Kidney tubule cell (primary cell): ENCODE results near the gene B4GALNT2.
A peak's percentile ranks its signal among the peaks of the same experiment; 100 is the strongest.
"Not testable (repeated sequence)": the region's sequence is repeated elsewhere in the genome, so short reads cannot be mapped to it uniquely, and the experiment has no call there.

Experiments used
- DNase-seq: peaks from one replicate; pipeline ENCODE4 v3.0.0-alpha.2; 2018; ENCODE audit warnings: low spot score

B4GALNT2 gene

DNA sequence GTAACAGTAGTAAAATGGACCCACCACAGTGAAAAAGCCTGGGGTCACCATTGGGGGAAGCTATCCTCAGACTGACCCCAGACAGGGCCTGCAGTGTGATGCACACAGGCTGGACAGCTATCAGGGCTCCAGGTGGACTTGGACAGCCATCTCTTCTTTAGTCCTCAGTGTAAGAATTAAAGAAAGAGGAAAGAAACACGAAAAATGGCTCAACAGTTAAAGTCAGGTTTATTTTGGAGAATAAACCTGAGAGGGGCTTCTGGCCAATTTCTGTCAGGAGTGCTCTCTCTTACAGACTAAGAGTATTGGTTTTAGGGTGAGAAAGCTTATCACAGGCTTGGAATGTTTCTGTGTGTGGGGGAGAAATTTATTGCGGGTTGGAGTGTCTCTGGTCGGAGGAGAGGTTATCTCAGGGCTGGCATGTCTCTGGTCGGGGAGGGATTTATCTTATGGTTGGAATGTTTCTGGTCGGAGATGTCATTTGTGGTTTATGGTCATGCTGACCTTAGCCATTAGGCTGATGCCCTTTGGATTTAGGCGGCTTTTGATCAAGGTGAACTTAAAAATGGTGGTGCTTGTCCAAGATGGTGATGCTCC, 10.8 kb upstream of the B4GALNT2 start:
- no peak for DNase-seq

- DNase-seq, result peak; percentile 45
These were observed 10.0 kb upstream of the B4GALNT2 start for GRCh38 chr17:49122566-49122965.

GRCh38 chr17:49123061-49123460, 9.5 kb upstream of the B4GALNT2 start:
- DNase-seq, result no peak

GRCh38 chr17:49125449-49125848, 7.1 kb upstream of the B4GALNT2 start:
- no peak for DNase-seq

DNA sequence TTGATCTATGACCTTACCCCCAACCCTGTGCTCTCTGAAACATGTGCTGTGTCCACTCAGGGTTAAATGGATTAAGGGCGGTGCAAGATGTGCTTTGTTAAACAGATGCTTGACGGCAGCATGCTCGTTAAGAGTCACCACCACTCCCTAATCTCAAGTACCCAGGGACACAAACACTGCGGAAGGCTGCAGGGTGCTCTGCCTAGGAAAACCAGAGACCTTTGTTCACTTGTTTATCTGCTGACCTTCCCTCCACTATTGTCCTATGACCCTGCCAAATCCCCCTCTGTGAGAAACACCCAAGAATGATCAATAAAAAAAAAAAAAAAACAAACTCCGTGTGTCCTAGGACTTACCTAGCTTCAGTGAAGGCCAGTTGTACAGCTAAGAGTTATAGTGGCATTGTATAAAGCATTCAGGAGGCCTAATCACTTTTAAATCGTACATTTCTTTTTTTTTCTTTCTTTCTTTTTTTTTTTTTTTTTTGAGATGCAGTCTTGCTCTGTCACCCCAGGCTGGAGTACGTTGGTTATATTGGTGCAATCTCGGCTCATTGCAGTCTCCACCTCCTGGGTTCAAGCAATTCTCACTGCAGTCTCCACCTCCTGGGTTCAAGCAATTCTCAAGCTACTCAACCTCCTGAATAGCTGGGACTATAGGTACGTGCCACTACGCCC, 6.2 kb upstream of the B4GALNT2 start:
- not testable (repeated sequence) for DNase-seq

DNA sequence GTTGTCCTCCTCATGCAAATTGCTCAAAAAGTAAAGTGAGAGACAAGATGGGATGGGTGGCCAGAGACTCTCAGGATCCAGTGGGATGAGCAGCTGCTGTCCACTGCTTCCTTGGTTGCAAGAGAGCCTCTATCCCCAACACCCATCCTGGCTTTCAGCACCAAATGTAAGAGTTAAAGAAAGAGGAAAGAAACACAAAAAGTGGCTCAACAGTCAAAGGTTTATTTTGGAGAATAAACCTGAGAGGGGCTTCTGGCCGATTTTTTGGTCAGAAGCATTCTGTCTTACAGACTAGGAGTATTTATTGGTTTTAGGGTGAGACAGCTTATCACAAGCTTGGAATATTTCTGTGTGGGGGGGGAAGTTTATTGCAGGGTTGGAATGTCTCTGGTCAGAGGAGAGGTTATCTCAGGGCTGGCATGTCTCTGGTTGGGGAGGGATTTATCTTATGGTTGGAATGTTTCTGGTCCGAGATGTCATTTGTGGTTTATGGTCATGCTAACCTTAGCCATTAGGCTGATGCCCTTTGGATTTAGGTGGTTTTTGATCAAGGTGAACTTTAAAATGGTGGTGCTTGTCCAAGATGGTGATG, 3.1 kb upstream of the B4GALNT2 start:
- not testable (repeated sequence) for DNase-seq

DNA sequence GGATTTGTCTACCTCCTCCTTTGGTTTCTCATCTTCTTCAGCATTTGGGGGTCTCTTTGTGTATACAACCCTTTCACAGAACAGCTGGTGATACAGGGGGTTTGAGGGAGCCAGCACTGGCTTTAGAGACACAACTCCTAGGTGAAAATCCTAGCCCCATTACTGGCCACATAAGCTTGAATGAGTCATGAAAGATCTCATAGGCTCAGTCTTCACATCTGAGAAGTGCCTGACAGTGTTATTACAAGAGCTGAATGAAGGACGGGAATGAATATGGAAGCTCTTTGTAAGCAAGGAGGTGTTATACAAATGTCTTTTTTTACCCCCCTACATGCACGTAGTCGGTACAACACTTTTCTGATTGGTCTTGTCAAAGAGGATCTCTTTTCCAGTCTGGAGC, 1.7 kb upstream of the B4GALNT2 start:
- peak; percentile 38 for DNase-seq

DNA sequence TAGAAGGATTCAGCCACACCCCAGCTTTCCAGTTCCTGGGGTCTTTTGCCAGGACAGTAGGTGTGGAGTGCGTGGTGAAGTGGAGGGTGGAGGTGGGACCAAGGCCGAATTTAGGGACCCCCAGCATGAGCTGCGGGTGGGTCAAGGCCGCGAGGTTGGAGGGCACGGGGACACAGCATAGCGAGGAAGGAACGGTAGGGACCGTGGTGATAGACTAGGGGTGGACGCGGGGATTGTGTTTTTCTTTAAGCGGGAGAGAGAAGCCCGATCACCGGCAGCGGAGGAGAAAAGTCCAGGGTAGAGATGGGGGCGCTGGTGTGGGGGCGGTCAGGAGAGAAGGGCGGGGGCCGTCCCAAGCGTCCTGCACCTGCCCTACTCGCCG, 261 bp upstream of the B4GALNT2 start:
- DNase-seq, result no peak

DNA sequence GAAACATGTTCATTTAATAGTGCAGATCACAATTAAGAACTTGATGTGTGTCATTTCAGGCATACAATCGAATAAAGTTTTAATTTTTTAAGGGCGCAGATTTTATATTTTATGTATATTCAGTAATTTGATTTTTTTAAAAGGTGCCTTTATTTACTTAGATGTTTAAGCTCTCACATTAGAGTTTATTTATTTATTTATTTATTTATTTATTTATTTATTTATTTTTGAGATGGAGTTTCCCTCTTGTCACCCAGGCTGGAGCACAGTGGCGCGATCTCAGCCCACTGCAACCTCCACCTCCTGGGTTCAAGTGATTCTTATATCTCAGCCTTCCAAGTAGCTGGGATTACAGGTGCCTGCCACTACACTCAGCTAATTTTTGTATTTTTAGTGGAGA, 3.8 kb downstream of the B4GALNT2 start:
- DNase-seq, result no peak

DNA sequence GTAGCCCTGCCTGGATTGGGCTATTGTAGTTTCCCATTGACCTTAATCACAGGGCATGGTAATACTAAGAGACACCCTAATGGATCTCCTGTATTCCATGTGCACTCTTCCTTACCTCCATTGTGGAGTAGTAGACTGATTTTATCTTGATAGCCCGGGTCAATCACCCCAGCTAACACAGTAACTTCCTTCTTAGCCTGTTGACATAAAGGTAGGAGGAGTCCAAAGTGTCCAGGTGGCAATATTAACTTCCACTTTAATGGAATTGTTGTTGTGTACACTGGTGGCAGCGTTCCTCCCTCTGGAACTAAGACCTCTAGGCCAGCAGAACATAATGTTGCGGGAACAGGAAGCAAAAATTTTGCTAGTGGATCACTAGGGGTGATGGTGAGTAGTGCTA, 13.1 kb downstream of the B4GALNT2 start:
- not testable (repeated sequence) for DNase-seq

DNA sequence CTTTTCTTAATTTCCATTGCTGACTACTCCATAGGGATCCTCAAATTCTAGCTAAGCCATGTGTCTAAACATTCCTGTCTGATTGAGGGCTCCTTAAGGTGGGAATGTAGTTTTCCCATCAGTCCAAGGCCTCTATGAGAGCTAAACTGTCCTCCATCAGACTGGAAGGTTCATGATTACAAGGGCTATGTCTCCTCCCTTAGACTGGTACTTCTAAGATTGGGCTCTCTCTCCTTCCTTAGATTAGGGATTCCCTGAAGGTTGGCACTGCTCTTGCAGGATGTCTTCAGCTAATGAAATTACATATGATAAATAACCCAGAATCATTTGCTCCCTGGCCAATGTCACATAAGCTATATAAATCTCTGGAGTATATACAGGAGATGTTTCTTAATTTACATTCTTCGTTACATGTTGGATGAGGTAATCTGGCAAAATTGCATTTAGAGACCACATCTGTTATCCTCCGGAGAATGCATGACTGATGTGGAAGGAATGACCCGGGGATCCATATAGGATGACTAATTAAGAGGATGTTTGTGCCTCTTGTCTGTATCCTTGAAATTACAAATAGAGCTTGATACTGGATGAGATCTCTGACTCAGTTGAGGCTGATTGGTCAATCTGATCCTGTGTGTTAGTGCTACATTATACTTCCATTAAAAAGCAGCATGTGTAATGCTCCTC, 14.2 kb downstream of the B4GALNT2 start:
- peak; percentile 96 for DNase-seq

GRCh38 chr17:49148171-49148570, 15.6 kb downstream of the B4GALNT2 start:
- DNase-seq, result peak; percentile 21

DNA sequence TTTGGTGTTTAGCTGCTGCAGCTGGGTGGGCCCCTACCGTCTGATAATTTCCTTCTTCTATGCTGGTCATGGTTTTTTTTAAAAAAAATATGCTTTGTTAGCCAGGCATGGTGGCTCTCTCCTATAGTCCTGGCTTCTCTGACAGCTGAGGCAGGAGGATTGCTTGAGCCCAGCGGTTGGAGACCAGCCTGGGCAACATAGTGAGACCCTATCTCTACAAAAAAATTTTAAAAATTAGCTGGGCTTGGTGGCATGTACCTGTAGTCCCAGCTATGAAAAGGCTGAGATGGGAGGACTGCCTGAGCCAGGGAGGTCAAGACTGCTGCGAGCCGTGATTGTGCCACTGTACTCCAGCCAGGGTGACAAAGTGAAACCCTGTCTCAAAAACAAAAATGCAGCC, 19.4 kb downstream of the B4GALNT2 start:
- no peak for DNase-seq

GRCh38 chr17:49156256-49156655, 23.7 kb downstream of the B4GALNT2 start:
- peak; percentile 7 for DNase-seq

- DNase-seq, result peak; percentile 74
These were observed 25.2 kb downstream of the B4GALNT2 start for GRCh38 chr17:49157784-49158183.

- peak; percentile 25 for DNase-seq
These were observed 30.3 kb downstream of the B4GALNT2 start for GRCh38 chr17:49162866-49163265.

DNA sequence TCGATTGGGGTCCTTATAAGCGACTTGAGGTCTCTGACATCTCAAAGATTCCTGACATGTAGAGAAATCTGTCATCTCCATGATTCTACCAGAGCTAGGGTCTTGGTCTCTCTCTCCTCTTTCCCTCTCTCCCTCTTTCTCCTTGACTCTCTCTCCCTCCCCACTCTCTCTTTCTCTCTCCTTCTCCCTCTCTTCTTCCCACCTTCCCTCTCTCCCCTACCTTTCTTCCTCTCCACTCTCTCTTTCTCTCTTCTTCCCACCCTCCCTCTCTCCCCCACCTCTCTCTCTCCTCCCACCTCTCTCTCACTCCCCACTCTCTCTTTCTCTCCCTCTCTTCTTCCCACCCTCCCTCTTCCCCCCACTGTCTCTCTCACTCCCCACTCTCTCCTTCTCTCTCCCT, 32.6 kb downstream of the B4GALNT2 start:
- DNase-seq, result no peak

GRCh38 chr17:49168706-49169105, 36.1 kb downstream of the B4GALNT2 start:
- DNase-seq, result no peak

- DNase-seq, result no peak
These were observed 37.6 kb downstream of the B4GALNT2 start for GRCh38 chr17:49170216-49170615.

DNA sequence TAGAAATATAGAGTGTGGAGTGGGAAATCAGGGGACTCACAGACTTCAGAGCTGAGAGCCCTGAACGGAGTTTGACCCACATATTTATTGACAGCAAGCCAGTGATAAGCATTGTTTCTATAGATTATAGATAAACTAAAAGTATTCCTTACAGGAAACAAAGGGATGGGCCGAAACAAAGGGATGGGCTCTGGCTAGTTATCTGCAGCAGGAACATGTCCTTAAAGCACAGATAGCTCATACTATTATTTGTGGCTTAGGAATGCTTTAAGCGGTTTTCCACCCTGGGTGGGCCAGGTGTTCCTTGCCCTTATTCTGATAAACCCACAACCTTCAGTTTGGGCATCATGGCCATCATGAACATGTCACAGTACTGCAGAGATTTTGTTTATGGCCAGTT, 38.1 kb downstream of the B4GALNT2 start:
- DNase-seq, result not testable (repeated sequence)

GRCh38 chr17:49175978-49176377, 43.4 kb downstream of the B4GALNT2 start:
- not testable (repeated sequence) for DNase-seq

- DNase-seq, result peak; percentile 62
These were observed 47.7 kb downstream of the B4GALNT2 start for GRCh38 chr17:49180303-49180702.
